Measurements from ENCODE around the gene PRSS16. TPM values are rescaled to one million over a fixed set of nuclear protein-coding genes. Genes with fewer than 3 reads are reported as not detected.

Gene PRSS16
- total RNA-seq, 2 donors from 2014 or later: 11.9 to 15.2 TPM

Other genes with a start within 250 kb of the PRSS16 start
- gene POM121L2, start 64.6 kb downstream of the PRSS16 start, total RNA-seq: under 1 TPM in 1 of 2 donors, not detected in 1; 0.62 TPM
- gene ZNF391, start 141.1 kb downstream of the PRSS16 start, total RNA-seq: 1 to 10 TPM; 5.6 to 6.7 TPM
- 1 to 10 TPM; 6.2 to 8.2 TPM for gene ZNF184, start 225.4 kb downstream of the PRSS16 start, total RNA-seq

All from prostate gland (tissue), 2 donors.